ENCODE results near the gene TCEAL9.

DNA sequence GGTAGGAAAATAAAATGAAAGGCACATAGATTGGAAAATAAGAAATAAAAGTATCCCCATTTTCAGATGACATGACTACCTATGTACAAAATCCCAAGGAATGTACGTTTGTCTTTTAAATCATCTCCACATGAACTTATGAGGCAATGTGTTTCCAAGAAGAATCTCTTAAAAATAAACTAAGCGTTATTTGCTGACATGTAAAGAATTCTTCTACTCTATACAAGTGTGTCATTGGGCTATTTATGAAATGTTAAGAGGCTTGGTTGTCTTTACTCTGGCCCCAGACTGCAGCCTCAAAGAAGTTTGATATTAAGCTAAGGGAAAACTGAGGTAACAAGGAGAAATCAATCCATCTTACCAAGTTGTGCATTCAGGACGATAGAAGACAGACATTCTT, 37.2 kb downstream of the TCEAL9 start:
- TF ChIP-seq, protein P1, sequence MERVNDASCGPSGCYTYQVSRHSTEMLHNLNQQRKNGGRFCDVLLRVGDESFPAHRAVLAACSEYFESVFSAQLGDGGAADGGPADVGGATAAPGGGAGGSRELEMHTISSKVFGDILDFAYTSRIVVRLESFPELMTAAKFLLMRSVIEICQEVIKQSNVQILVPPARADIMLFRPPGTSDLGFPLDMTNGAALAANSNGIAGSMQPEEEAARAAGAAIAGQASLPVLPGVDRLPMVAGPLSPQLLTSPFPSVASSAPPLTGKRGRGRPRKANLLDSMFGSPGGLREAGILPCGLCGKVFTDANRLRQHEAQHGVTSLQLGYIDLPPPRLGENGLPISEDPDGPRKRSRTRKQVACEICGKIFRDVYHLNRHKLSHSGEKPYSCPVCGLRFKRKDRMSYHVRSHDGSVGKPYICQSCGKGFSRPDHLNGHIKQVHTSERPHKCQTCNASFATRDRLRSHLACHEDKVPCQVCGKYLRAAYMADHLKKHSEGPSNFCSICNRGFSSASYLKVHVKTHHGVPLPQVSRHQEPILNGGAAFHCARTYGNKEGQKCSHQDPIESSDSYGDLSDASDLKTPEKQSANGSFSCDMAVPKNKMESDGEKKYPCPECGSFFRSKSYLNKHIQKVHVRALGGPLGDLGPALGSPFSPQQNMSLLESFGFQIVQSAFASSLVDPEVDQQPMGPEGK (CRISPR knock-in tag; IDR thresholded peaks at IDR 0.05; ENCODE audit: borderline replicate concordance) = no peak
- TF ChIP-seq ZC3H10 (CRISPR knock-in tag; IDR thresholded peaks at IDR 0.05) = no peak
- TF ChIP-seq ESRRG (CRISPR knock-in tag; IDR thresholded peaks at IDR 0.05) = no peak
- TF ChIP-seq ZFP3 (CRISPR knock-in tag; IDR thresholded peaks at IDR 0.05) = no peak
- TF ChIP-seq BACH2 (CRISPR knock-in tag; IDR thresholded peaks at IDR 0.05; ENCODE audit: borderline replicate concordance) = no peak
- TF ChIP-seq GLIS3 (CRISPR knock-in tag; IDR thresholded peaks at IDR 0.05) = no peak
- no peak for TF ChIP-seq ZFP30 (CRISPR knock-in tag; IDR thresholded peaks at IDR 0.05)
- TF ChIP-seq RARB (CRISPR knock-in tag; IDR thresholded peaks at IDR 0.05) = no peak
- TF ChIP-seq ZNF70 (CRISPR knock-in tag; IDR thresholded peaks at IDR 0.05) = no peak
- TF ChIP-seq PPARA (CRISPR knock-in tag; IDR thresholded peaks at IDR 0.05; ENCODE audit: borderline replicate concordance) = no peak

Data from SK-N-SH treated with all-trans-retinoic acid at 6 μM for 48 hours (cell line).